Fibroblast of villous mesenchyme (primary cell): Measurements from ENCODE around the gene PLXNA1. TPM values are rescaled to one million over a fixed set of nuclear protein-coding genes. Genes with fewer than 3 reads are reported as not detected.
A peak's percentile ranks its signal among the peaks of the same experiment; 100 is the strongest.

Source experiments
- DNase-seq: peaks from one replicate; pipeline ENCODE4 v3.0.0-alpha.2; 2010; ENCODE audit warnings: low read depth
- H3K4me3 ChIP-seq: 2 replicates; pipeline ENCODE4 v1.5.1; 2011; ENCODE audit warnings: low read depth, mild to moderate bottlenecking, low read length
- total RNA-seq: library from RNA; depleted of rRNA; stranded (reverse); fragments of >200 nt; gene quantifications from 2 replicates; pipeline ENCODE4 v1.2.3, GENCODE V29; 2012
- TF ChIP-seq, protein P1 (sequence below): IDR thresholded peaks from 2 replicates; pipeline ENCODE4 v1.5.1; 2012; ENCODE audit warnings: low read depth, mild to moderate bottlenecking, low read length; ENCODE audit not compliant: insufficient read depth

The PLXNA1 gene
- total RNA-seq, 1 donor: 63.0 TPM

DNA sequence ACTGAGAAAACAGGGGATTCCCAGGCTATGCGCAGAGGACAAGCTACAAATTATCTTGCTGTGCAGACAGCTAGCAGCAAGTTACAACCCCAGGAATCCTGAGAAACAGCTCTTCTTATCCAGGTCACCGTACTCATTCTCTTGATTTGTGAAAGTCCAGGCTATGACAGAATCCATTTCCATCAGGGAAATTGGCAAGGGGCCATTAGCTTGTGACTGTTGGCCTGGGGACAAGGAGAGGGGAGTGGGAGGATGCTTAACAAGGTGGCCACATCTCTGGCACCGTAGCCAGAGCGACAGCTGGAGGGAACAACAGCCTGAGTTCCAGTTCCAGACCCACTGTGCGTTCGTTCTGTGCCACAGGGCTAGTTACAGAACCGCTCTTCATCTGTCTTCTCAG lies 44.9 kb upstream of the PLXNA1 start:
- peak; percentile 18 for DNase-seq
- H3K4me3 ChIP-seq: no peak overlapping the region
- TF ChIP-seq, protein P1, sequence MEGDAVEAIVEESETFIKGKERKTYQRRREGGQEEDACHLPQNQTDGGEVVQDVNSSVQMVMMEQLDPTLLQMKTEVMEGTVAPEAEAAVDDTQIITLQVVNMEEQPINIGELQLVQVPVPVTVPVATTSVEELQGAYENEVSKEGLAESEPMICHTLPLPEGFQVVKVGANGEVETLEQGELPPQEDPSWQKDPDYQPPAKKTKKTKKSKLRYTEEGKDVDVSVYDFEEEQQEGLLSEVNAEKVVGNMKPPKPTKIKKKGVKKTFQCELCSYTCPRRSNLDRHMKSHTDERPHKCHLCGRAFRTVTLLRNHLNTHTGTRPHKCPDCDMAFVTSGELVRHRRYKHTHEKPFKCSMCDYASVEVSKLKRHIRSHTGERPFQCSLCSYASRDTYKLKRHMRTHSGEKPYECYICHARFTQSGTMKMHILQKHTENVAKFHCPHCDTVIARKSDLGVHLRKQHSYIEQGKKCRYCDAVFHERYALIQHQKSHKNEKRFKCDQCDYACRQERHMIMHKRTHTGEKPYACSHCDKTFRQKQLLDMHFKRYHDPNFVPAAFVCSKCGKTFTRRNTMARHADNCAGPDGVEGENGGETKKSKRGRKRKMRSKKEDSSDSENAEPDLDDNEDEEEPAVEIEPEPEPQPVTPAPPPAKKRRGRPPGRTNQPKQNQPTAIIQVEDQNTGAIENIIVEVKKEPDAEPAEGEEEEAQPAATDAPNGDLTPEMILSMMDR: no peak

DNA sequence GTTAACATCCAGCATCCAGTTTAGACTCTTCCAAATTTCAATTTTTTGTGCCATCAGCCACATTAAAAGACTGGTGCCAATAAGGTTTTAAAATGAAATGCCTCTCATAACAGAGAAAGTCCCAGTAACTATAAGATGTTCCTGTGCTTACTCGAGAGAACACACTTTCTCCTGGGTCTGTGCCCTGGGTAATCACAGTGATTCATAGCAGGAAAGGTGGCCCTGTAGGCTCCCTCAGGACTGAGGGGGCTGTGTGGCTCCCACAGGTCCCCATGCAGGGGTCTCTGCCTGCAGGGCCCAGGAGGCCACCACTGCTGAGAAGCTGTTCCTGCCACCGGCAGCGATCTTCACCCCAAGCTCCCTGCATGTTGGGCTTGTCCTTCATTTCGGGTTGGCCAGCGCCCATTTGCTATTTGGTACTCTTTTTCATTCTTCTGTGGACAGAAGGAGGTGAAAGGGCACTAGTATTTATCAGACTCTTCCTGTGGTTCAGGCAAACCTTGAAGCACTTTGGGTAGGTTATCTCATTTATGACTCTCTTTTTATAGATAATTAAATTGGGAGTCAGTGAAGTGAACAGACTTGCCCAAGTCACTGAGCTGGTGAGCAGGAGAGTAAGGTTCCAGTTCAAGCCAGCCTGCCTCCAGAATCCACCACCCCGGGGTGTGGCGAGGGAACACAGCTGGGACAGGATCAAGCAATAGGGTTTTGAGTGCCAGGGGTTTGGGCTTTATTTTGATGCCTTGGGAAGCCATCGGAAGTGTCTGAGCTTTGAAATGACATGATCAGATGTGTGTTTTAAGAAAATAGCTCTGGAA lies 44.2 kb upstream of the PLXNA1 start:
- TF ChIP-seq, protein P1: no peak
- H3K4me3 ChIP-seq: no peak overlapping the region
- DNase-seq: no peak

DNA sequence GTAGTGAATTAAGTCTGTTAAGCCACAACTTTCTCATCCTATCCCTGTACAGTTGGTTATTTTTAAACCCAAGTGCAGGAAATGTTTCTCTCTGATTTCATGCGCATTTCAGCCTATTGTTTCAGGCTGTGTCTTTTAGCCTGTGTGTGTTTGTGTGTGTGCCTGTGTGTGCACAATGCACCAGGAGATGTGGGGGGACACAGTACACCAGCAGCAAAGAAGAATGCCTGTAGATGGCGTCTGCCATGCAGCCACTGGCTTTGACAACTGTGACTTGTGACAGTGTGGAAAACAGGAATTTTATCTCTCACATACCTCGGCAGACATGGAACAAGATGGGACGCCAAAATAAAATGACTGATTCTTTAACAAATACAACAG lies 43.6 kb upstream of the PLXNA1 start:
- DNase-seq: no peak
- TF ChIP-seq, protein P1: no peak
- no peak overlapping the region for H3K4me3 ChIP-seq

DNA sequence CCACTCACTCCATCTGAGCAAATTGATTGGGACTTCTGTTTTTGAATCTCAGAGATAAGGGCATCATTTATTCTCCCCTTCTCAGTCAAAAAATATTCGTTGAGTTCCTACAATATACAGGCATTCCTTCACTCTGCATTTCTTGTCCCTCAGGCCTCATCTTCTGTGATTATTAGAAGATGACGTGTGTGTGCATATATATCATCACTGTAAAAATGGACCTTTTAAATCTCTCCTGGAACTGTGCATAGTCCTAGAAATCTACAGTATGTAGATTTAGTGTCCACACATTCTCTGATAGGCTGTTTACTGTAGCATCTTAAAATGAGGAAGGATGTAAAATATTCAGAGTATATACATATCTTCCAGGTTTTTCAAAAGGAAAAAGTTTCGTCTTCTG lies 43.2 kb upstream of the PLXNA1 start:
- TF ChIP-seq, protein P1: no peak
- DNase-seq: no peak

DNA sequence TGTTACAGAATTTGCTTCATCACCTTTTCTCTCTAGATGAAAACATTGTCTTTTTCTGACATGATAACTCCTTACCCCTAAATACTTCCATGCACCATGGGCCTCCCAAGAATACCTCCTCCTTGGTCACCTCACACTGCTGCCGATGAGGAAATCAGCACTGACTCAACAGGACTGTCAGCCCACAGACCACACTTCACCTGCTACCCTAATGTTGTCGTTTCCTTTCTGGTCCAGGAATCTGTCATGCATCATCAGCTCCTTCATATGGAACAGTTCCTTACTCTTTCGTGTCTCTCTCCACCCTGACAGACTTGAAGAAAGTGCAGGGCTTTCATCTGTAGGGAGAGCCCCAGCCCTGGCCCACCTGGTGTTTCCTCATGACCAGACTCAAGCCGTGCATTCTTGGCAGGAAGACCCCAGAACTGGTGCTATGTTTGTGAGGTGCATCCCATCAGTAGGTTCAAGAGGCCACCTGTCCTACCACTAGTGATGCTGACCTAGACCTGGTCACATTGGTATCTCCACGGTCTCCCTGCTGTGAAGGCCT lies 41.1 kb upstream of the PLXNA1 start:
- DNase-seq: no peak
- H3K4me3 ChIP-seq: no peak overlapping the region
- TF ChIP-seq, protein P1: no peak

More for the DNA sequence above, 43.2 kb upstream of the PLXNA1 start:
- H3K4me3 ChIP-seq: no peak overlapping the region

DNA sequence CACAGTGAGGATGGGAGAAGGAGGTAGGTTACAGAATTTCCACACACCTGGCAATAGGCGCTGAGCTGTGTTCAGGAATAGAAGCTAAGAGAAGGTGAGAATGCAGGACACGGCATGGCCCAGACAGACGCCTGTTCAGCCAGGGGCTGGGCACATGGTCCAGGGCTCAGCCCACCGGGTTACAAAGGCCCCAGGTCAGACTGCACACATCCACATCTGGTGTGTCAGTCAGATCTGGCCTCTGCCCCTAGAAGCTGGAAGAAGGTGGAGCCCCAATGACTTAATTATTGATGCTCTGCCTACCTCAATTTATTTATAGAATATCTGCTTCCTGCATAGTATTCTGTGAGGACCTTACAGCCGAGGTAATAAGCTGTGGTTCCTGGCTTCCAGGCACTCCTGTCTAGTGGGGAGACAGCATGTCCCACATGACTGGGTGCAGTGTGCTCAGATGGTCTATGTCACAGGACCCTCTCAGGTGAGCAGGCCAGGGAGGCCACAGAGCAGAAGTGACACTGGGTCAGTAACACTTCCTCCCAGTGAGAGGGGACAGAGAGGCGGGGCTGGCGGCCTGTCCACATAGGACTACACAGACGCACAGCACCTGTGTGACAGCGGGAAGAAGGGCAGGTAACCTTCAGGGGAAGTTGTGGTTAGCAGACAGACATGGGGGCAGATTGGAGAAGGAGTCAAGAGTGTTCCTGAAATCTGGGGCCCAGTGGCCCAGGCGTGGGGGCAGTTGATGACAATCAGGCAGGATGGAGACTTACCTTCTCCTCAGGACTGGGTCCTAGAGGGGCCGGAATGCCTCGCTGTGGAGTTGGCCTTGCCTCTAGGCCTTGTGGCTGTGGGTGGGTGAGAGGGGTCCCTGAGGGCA lies 38.6 kb upstream of the PLXNA1 start:
- H3K4me3 ChIP-seq: no peak overlapping the region
- DNase-seq: no peak
- TF ChIP-seq, protein P1: no peak
